ENCODE measurements around the gene ASCC3.

Gene ASCC3

GRCh38 chr6:100724222-100724621 lies 156.9 kb downstream of the ASCC3 start:
- TF ChIP-seq CTCF (conservative IDR thresholded peaks at IDR 0.05; ENCODE audit: low read depth) = no peak
- no peak for DNase-seq (ENCODE audit: low spot score)
- CTCF ChIA-PET = no interaction called here
- POLR2A ChIA-PET (ENCODE audit: low non-redundant PET) = no interaction called here
- H3K27ac ChIP-seq = no peak overlapping the region

GRCh38 chr6:100721256-100721655 lies 159.9 kb downstream of the ASCC3 start:
- no peak for TF ChIP-seq CTCF (conservative IDR thresholded peaks at IDR 0.05; ENCODE audit: low read depth)
- no peak overlapping the region for H3K27ac ChIP-seq
- POLR2A ChIA-PET (ENCODE audit: low non-redundant PET) = no interaction called here
- CTCF ChIA-PET = no interaction called here
- no peak for DNase-seq (ENCODE audit: low spot score)

- POLR2A ChIA-PET (ENCODE audit: low non-redundant PET) = no interaction called here
- peak; percentile 46 for TF ChIP-seq CTCF (conservative IDR thresholded peaks at IDR 0.05; ENCODE audit: low read depth)
- no peak overlapping the region for H3K27ac ChIP-seq
- peak; percentile 6 for DNase-seq (ENCODE audit: low spot score)
- CTCF ChIA-PET = interaction anchor here (0.6 to 1.6 kb wide), 9 partner anchors 11 to 1566 kb away, joined by 3 to 5 read pairs (median 3); no protein-coding TSS in a partner anchor
These were observed 161.0 kb downstream of the ASCC3 start for GRCh38 chr6:100719883-100720682.

GRCh38 chr6:100712997-100713396 lies 168.1 kb downstream of the ASCC3 start:
- ChIA-PET CTCF (interaction anchor here (0.6 to 0.8 kb wide), 2 partner anchors 408 to 606 kb away, joined by 3 read pairs; no protein-coding TSS in a partner anchor), POLR2A (ENCODE audit: low non-redundant PET) (interaction anchor here (0.6 kb wide), 1 partner anchor 19 kb away, joined by 3 read pairs; no protein-coding TSS in a partner anchor)
- H3K27ac ChIP-seq = no peak overlapping the region
- no peak for TF ChIP-seq CTCF (conservative IDR thresholded peaks at IDR 0.05; ENCODE audit: low read depth)
- no peak for DNase-seq (ENCODE audit: low spot score)

- TF ChIP-seq CTCF (conservative IDR thresholded peaks at IDR 0.05; ENCODE audit: low read depth) = no peak
- DNase-seq (ENCODE audit: low spot score) = no peak
- H3K27ac ChIP-seq = no peak overlapping the region
- CTCF ChIA-PET = interaction anchor here (0.7 kb wide), 1 partner anchor 29 kb away, joined by 3 read pairs; no protein-coding TSS in a partner anchor
- POLR2A ChIA-PET (ENCODE audit: low non-redundant PET) = no interaction called here
These were observed 174.6 kb downstream of the ASCC3 start for GRCh38 chr6:100706491-100706890.

GRCh38 chr6:100704961-100705360 lies 176.2 kb downstream of the ASCC3 start:
- ChIA-PET CTCF (no interaction called here), POLR2A (ENCODE audit: low non-redundant PET) (no interaction called here)
- no peak for TF ChIP-seq CTCF (conservative IDR thresholded peaks at IDR 0.05; ENCODE audit: low read depth)
- no peak overlapping the region for H3K27ac ChIP-seq
- DNase-seq (ENCODE audit: low spot score) = no peak
